HG02852 (cell line): ENCODE data around the gene ZFR.
"Not testable (repeated sequence)": the region's sequence is repeated elsewhere in the genome, so short reads cannot be mapped to it uniquely, and the experiment has no call there.

ENCODE experiments used
- ATAC-seq: cut with Tn5 transposase; IDR thresholded peaks from one replicate; pipeline ENCODE4 v1.9.1; 2021; ENCODE audit warnings: mild to moderate bottlenecking, moderate library complexity; ENCODE audit not compliant: unreplicated experiment

ZFR gene

DNA sequence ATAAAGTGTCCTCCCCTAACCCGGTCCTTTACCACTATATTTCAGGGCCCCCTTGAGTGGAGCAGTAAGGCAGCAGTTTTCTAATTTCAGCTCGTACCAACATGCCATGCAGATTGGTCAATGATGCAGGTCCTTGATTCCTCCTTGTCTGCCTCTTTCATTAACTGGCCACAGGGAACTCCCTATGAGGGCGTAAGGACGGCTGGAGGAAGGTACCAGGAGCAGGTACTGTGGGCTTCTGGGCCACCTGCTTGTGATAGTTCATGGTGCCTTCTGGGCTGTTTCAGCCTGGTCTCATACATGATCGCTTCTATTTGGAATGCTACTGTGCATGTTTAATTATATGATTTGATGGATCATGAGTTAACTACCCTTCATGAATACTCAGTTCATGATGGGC lies 9.4 kb upstream of the ZFR start:
- ATAC-seq: no peak

DNA sequence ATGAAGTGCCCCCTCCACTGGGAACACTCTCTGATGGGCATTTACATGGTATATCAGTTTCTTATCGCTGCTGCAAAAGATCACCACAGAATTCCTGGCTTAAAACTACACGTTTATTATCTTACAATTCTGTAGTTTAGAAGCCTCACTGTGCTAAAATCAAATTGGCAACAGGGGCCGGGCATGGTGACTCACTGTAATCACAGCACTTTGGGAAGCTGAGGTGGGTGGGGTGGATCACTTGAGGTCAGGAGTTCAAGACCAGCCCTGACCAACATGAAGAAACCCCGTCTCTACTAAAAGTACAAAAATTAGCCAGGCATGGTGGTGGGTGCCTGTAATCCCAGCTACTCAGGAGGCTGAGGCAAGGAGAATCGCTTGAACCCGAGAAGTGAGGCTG lies 7.8 kb upstream of the ZFR start:
- ATAC-seq: not testable (repeated sequence)

DNA sequence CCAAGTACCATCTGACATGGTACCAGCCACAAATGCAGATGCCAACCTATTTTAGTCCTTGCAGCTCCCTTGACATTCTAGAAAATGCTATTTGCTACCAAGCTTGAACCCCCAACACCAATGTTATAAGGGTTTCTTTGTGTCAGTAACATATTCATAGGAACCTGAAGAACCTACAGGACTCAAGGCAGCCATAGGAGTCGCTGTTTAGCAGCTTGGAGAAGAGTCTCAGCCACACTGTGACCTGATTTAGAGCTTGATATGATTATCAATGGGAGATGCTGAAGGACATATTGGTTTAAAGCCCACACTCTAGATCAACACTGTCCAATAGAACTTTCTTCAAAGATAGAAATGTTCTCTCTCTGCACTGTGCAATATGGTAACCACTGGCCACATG lies 6.4 kb upstream of the ZFR start:
- no peak for ATAC-seq

DNA sequence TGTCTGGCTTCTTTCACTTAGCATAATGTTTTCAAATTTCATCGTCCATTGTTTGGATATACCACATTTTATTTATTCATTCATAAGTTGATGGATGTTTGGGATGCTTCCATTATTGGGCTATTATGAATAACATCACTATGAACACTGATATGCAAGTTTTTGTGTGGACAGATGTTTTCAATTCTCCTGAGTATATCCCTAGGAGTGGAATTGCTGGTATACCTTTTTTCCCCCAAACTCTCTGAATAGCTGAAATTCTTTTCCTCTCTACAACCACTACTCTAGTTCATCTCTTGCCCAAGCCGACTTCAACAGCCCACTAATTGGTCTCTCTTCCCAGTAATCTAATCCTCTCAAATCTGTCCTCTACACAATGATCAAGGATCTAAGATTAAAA lies 4.7 kb upstream of the ZFR start:
- ATAC-seq: no peak

DNA sequence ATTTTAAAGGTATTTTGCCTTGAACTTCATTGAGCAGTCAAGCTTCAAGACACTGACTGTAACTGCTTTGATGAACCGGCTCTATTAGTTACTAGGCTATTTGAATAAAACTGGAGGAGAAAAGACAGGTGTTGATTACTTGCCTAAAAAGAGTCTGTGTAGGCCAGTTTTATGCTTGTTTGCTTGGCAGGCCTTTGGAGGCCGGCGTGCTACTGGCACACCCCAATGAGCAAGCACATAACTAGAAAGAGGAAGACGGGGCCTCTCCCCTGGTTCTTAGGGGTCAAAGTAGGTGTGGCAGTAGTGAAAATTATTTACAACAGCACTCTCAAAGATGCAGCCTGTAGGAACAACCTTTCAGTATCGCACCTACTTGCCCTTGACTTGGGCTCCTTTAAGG lies 2.1 kb upstream of the ZFR start:
- no peak for ATAC-seq

DNA sequence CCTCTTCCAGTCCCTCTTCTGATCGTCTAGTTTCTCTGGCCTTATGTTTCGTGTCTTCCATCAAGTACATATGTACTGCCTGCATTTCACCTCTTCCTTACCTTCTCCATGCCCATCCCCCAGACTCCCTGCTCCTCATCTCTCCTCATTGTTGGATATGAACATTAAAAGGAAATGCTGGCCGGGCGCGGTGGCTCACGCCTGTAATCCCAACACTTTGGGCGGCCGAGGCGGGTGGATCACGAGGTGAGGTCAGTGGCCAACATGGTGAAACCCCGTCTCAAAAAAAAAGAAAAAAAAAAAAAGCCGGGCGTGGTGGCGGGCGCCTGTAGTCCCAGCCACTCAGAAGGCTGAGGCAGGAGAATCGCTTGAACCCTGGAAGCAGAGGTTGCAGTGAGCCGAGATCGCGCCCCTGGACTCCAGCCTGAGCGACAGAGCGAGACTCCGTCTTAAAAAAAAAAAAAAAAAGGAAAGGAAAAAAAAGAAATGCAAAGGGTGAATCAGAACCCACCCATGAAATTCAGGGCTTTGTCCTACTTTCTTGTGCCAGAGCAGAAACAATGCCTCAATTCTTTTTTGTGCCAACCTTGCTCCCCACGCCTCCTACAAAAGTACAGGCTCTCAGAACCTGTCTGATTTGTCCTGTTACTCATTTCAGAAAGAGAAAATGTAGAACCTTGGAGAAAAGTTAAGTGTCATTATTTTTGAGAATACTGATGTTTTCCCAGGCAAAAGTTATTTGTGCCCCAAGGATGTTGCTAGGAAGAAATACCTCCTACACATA lies 1.5 kb upstream of the ZFR start:
- ATAC-seq: no peak

DNA sequence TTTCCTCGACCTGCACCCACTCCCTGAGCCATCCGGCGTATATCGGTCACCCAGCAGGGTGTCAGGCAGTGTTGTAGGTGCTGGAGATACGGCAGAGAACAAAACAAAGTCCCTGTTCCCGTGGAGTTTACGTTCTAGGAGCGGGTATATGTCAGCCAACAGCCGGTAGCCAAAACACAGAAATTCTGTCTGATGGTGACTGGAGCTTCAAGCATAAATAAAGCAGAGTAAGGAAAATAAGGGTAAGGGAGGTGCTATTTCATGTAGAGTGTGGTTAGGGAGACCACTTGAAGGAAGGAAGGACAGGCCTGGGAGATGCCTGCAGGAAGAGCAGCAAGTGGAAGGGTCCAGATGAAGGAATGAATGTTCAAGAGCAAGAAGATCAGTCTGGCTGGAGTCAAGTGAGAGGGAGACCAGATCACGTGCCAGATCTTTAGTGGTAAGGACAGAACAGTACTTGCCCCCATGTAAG lies 783 bp upstream of the ZFR start:
- ATAC-seq: no peak

DNA sequence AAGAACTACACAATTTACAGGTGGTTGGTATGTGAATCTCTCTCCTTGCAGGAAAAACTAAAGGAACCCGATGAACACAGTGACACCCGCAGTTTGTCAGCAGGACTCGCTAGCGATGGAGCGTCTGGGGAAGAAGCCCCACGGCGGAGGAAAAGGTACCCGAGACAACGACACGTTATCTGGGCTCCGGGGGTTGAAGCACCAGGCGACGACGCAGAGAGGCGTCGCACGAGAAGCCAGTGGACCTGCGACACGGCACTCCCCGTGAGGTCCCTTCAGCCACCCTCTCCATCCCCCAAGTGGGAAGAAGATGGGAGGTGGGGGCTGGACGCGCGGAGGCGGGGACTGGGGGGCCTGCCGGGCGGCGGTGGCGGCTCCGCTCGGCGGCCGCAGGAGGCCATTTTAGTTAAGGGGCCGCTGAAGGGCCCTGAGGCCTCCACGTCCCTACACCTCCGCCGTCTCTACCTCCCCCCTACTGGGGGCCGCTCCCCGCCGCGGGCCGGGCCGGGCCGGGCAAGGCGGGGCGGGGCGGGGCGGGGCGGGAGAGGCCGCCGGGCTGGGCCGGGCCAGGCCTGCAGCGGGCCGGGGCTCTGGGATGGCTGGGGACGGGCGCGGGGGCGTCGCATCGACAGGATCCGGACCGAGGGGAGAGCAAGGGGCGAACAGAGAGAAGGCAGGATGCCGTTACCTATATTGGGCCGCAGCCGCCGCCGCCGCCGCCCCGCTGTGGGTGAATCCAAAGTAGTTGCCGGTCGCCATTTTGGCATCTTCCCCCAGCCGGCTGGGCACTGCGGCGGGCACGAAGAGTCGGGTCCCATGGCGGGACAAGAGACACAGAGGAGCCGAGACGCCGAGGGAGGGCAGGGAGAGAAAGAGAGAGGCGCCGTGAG lies 754 bp downstream of the ZFR start:
- ATAC-seq: peak; percentile 36

DNA sequence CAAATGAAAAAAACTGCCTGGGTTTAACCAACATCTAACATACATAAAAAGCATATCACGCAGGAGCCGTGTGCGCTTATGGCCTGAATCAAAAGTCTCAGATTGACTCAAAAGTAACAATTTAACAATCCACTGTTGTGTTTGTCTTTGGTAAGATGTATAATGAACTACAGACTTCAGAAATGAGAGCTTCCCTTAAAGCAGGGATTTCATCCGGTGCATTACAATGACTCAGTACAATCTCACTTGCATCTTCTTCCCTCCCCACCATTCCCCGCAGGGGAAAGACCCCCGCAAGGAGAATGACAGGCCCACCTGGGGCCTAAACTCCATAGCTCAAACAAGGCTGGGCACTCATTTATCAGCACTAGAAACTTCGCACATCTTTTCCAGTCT lies 1.4 kb downstream of the ZFR start:
- peak; percentile 25 for ATAC-seq

DNA sequence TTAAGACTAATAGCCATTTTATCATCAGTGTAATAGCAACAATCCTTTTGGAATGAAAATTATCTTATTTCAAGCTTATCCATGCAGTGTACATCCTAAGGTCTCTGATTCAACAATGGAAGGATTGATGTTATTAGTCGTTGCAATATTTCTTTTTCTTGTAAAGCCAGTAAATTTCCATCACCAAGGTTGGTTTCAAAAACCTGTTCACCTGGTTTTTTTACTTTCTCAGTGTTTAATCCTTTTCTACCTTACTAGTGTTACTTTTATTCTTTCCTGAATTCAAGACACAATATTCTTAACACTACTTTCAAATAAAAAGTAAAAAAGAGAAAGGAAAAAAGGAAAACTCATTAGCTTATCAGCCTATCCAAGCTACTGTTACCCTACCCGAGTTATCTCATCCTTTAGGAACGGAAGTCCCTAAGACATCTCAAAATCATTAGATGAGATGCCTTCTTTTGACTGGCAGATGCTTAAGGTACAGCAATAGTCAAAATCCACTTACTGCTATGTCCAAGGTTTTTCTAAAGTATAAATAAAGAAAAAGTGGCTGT lies 5.4 kb downstream of the ZFR start:
- no peak for ATAC-seq

DNA sequence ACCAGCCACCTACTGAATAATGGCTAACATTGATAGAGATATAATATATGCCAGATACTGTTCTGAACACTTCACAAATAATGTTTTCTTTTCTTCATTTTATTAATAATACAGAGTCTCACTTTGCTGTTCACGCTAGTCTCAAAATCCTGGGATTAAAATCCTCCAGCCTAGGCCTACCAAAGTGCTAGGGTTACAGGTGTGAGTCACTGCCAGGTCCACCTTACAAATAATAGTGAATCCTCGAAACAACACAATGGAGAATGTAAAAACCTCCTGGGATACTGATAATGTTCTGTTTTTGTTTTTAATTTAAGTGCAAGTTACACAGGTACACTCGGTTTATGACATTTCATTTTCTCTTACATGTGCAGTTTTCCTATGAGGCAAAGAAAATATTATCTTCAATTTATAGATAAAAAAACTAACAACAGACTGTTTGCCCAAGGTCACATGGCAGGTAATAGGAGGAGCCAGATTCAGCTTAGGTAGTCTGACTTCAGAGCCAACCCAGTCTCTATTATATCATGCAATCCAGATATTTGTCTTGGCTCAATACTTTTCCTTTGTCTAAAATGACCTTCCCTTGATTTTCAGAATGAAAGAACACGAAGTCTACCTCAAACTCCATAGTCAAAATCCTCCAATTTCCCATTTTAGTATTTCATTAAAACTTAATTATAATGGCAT lies 7.8 kb downstream of the ZFR start:
- ATAC-seq: no peak

DNA sequence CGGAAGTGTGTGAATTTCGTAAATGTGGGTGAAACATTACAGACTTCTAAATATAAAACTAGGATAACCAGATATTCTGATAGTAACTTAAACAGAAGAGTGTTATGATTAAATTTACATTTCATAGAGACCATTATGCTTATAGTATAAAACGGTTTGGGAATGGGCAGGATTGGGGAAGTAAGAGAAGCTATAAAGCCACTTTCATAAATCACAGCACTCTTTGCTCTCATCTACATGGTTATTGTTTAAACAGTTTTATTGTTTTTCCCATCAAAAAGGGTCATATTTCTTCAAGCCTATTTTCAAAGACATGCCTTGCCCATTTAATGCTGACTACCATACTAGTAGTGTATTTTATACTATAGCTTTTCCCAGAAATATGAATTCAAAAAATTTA lies 9.2 kb downstream of the ZFR start:
- no peak for ATAC-seq

DNA sequence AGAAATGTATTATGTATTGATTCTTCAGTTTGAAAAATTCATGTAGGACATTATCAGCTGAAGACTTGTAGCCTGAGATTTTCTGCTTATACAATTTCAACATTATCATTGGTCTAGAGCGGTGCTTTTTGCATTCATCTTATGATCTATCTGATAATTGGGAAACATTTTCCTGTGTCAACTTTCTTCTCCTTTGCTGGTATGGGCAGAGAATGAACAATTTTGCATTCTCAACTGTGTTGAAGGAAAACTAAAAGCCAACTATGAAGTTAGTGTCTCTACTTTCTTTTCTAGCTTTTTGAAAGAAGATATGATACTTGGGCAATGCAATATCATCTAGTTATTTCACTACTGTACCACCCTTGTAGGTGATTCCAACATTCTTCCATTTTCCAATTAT lies 10.3 kb downstream of the ZFR start:
- ATAC-seq: no peak

DNA sequence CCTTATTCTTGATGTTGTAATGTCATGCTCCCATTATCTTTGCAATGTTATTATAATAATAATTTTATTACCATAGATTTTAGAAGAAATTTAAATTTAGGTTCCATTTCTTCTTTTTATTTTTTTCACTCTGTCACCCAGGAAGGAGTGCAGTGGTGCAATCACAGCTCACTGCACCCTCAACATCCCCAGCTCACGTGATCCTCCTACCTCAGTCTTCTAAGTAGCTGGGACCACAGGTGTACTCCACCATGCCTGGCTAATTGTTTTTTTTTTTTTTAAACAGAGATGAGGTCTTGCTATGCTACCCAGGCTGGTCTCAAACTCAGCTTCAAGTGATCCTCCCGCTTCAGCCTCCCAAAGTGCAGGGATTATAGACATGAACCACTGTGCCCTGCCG lies 11.9 kb downstream of the ZFR start:
- ATAC-seq: no peak

DNA sequence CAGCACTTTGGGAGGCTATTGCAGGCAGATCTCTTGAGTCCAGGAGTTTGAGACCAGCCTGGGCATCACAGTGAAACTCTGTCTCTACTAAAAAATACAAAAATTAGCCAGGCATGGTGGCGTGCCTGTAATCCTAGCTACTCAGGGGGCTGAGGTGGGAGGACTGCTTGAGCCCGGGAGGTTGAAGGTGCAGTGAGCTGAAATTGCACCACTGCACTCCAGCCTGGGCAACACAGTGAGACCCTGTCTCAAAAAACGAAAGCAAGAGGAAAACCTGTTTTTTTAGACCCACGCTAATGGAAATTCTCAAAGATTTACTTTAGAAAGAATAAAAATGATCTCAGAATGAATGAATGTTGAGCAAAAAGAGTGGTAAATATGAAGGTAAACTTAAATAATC lies 13.7 kb downstream of the ZFR start:
- ATAC-seq: not testable (repeated sequence)

DNA sequence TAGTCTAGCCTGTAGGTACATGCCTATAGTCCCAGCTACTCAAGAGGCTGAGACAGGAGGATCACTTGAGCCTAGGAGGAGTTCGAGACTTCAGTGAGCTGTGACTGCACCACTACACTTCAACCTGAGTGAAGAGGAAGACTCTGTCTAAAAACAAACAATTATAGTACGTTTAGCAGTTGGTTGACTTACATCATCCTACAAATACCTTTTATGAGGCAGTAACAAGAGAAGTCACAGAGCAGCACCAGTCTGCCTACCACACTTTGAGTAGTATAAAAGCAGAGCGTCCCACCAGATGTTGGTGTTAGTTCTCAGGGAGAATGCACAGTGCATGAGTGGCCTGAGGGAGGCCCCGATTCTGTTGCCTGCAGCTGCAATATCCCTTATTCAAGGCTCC lies 16.1 kb downstream of the ZFR start:
- ATAC-seq: no peak

DNA sequence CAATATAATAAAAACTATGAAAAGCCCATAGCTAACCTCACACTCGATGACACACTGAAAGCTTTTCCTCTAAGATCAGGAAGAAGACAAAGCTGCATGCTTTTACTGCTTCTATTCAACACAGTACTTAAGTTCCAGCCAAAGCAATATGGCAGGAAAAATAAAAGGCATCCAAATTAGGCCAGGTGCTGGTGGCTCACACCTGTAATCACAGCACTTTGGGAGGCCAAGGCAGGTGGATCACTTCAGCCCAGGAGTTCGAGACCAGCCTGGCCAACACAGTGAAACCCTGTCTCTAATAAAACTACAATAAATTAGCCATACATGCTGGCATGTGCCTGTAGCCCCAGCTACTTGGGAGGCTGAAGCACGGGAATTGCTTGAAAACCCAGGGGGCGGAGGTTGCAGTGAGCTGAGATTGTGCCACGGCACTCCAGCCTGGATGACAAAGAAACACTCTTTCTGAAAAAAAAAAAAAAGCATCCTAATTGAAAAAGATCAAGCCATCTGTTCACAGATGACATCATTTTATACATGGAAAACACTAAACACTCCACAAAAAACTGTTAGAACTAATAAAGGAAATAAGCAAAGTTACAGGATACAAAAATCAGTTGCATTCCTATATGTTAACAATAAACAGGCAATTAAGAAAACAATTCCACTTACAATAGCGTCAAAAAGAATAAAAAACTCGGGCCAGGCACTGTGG lies 17.9 kb downstream of the ZFR start:
- ATAC-seq: no peak

DNA sequence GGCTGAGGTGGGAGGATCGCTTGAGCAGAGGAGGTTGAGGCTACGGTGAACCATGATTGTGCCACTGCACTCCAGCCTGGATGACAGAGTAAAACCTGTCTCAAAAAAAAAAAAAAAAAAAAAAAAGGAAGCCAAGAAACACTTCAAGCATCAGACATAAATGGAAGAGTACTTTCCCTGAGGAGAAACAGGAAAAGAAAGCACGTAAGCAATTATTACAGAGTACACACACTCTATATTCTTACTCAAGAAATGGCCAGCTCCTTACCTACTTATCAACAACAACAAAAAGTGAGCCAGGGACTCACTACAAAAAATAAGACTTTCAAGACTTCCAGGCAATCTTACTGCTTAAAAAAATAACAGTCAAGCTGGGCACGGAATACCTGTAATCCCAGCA lies 21.8 kb downstream of the ZFR start:
- ATAC-seq: no peak

DNA sequence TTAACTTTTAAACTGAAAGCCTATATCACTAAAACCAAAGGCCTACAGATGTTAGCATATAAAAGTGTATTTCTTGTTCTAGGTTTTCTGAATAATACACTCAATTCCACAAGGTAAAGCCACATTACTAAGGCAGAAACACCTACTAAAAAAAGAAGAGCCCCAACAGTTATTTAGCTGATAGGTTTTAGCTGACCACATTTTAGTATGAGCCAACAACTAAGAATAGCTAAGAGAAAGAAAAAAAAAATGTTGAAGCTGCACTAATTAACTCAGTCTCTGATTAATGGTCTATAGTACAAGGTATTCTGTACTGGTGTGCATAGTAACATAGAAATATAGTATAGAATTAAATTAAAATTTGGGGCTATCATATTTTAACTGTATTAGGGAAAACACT lies 23.5 kb downstream of the ZFR start:
- peak; percentile 57 for ATAC-seq

DNA sequence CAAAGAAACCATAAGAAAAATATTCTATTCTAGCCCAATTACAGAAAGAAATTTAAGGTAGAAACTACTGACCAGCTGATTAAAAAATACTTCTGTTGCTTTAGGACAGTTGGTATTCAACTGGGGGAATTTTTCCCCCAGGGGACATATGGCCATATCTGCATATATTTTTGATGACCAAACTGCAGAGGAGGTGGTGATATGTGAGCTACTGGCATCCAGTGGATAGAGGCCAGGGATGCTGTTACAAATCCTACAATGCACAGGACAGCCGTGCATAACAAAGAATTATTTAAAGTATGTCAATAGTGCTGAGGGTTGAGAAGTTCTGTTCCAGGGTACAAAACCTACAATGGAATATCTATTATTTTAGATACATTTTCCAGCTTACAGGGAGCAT lies 24.0 kb downstream of the ZFR start:
- no peak for ATAC-seq

DNA sequence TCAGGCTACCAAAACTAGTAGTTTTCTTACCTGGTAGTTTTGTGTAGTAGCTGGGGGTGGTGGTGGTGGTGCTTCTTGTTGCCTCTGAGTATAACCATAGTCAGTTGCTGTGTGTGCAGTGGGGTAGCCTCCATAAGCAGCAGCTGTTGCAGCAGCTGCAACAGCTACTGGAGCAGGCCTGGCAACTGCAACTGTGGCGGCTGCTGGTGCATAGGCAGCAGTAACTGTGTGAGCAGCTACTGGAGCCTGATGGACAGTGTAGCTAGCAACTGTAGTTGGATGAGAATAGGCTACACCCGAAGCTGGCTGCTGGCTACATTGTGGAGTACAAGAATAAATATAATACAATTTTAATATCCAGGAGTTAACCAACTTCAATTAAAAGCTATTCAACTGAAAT lies 24.7 kb downstream of the ZFR start:
- ATAC-seq: no peak
